Karpas-422 (cell line): Measurements from ENCODE around the gene SP140L. TPM values are rescaled to one million over a fixed set of nuclear protein-coding genes. Genes with fewer than 3 reads are reported as not detected.
"Not testable (repeated sequence)": the region's sequence is repeated elsewhere in the genome, so short reads cannot be mapped to it uniquely, and the experiment has no call there.

Source experiments
- DNase-seq: peaks from one replicate; pipeline ENCODE4 v3.0.0-alpha.2; 2015
- H2AFZ ChIP-seq: fragments of 200-600 bp; sonication (generic); 2 replicates; pipeline ENCODE4 v1.6.1; 2014; ENCODE audit warnings: antibody characterized with exemption, low read length, mixed read lengths
- H3K27ac ChIP-seq: fragments of 200-600 bp; sonication (generic); 2 replicates; pipeline ENCODE4 v1.5.1; 2014; ENCODE audit warnings: mild to moderate bottlenecking, low read length, moderate library complexity
- H3K27me3 ChIP-seq: fragments of 200-600 bp; sonication (generic); 2 replicates; pipeline ENCODE4 v1.6.1; 2014; ENCODE audit warnings: low read length, mixed read lengths
- H3K36me3 ChIP-seq: fragments of 200-600 bp; sonication (generic); 2 replicates; pipeline ENCODE4 v1.6.1; 2014; ENCODE audit warnings: low read length, mixed read lengths; ENCODE audit not compliant: insufficient read depth
- H3K4me1 ChIP-seq: fragments of 200-600 bp; sonication (generic); 2 replicates; pipeline ENCODE4 v1.6.1; 2014; ENCODE audit warnings: mild to moderate bottlenecking, low read length, mixed read lengths
- H3K4me2 ChIP-seq: fragments of 200-600 bp; sonication (generic); 2 replicates; pipeline ENCODE4 v1.6.1; 2014; ENCODE audit warnings: low read length, low read depth, mild to moderate bottlenecking; ENCODE audit not compliant: poor library complexity, severe bottlenecking
- H3K4me3 ChIP-seq: fragments of 200-600 bp; sonication (generic); 2 replicates; pipeline ENCODE4 v1.5.1; 2014; ENCODE audit warnings: mild to moderate bottlenecking, antibody characterized with exemption, low read length, mixed read lengths
- H3K79me2 ChIP-seq: fragments of 200-600 bp; sonication (generic); 2 replicates; pipeline ENCODE4 v1.6.1; 2014; ENCODE audit warnings: mild to moderate bottlenecking, low read length, mixed read lengths
- H3K9ac ChIP-seq: fragments of 200-600 bp; sonication (generic); 2 replicates; pipeline ENCODE4 v1.6.0; 2014; ENCODE audit warnings: low read length
- H3K9me2 ChIP-seq: fragments of 200-600 bp; sonication (generic), shearing (Covaris generic); replicated peaks from 2 replicates; pipeline ENCODE4 v1.6.0; 2014; ENCODE audit warnings: mild to moderate bottlenecking, low read length, moderate library complexity; ENCODE audit not compliant: insufficient read depth
- H3K9me3 ChIP-seq: fragments of 300-700, 200-600 bp; sonication (generic); 2 replicates; pipeline ENCODE4 v1.6.1; 2014; ENCODE audit warnings: low read length, mixed read lengths
- H4K20me1 ChIP-seq: fragments of 200-600 bp; sonication (generic); 2 replicates; pipeline ENCODE4 v1.6.1; 2014; ENCODE audit warnings: mild to moderate bottlenecking, antibody characterized with exemption, low read length, low read depth; ENCODE audit not compliant: insufficient read depth
- total RNA-seq: library from RNA; depleted of rRNA; stranded (reverse); fragments of >200 nt; shearing (Covaris generic); gene quantifications from 2 replicates; pipeline ENCODE4 v1.2.3, GENCODE V29; 2014; ENCODE audit warnings: low replicate concordance

The SP140L gene
- total RNA-seq, 1 experiment from 2014 or later = 17.0 TPM

GRCh38 chr2:230306474-230306873, 20.5 kb upstream of the SP140L start:
- Histone ChIP-seq H3K27me3 (no peaks in the 10 kb centered on the region), H3K9me2 (no peaks in the 10 kb centered on the region), H3K27ac (no peak overlapping the region), H3K4me3 (no peak overlapping the region), H2AFZ (no peak overlapping the region), H3K79me2 (no peaks in the 10 kb centered on the region), H3K9me3 (no peaks in the 10 kb centered on the region; the same call in 1 of the 2 replicates), H3K4me1 (no peaks in the 10 kb centered on the region), H3K36me3 (no peaks in the 10 kb centered on the region), H3K4me2 (no peak overlapping the region), H4K20me1 (no peaks in the 10 kb centered on the region), H3K9ac (no peak overlapping the region)
- no peak for DNase-seq

DNA sequence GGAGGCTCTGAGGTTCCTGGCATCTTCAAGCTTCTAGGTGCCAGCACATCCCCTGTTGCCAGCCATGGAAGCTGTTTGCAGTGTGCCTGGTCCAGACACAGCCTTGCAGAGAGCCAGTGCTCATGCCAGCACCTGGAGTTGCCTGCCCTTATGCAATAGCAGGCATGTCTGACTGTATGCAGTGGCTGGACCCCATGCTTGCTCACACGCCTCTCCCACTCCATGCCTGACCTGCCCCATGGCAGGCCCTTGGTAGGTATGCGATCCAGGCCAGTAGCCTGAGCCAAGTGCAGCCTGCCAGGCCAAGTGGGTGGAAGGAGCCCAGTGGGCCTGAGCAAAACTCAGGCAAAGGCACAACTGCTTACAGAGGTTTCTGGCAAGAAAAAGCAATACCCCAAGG, 19.5 kb upstream of the SP140L start:
- H4K20me1 ChIP-seq = no peaks in the 10 kb centered on the region
- no peaks in the 10 kb centered on the region; the same call in 1 of the 2 replicates for H3K9me3 ChIP-seq
- no peak overlapping the region for H3K4me2 ChIP-seq
- H3K27me3 ChIP-seq = no peaks in the 10 kb centered on the region
- H2AFZ ChIP-seq = no peak overlapping the region
- no peak overlapping the region for H3K27ac ChIP-seq
- DNase-seq = no peak
- no peaks in the 10 kb centered on the region for H3K9me2 ChIP-seq
- H3K9ac ChIP-seq = no peak overlapping the region
- H3K79me2 ChIP-seq = no peaks in the 10 kb centered on the region
- no peaks in the 10 kb centered on the region for H3K36me3 ChIP-seq
- no peak overlapping the region for H3K4me3 ChIP-seq
- no peaks in the 10 kb centered on the region for H3K4me1 ChIP-seq

GRCh38 chr2:230308402-230309000, 18.5 kb upstream of the SP140L start:
- Histone ChIP-seq H3K9me2 (no peaks in the 10 kb centered on the region), H3K4me3 (no peak overlapping the region), H3K36me3 (no peaks in the 10 kb centered on the region), H3K9ac (no peak overlapping the region), H4K20me1 (no peaks in the 10 kb centered on the region), H3K27ac (no peak overlapping the region), H3K27me3 (no peaks in the 10 kb centered on the region), H3K4me1 (no peaks in the 10 kb centered on the region), H3K79me2 (no peaks in the 10 kb centered on the region), H2AFZ (no peak overlapping the region), H3K9me3 (no peaks in the 10 kb centered on the region; the same call in 1 of the 2 replicates), H3K4me2 (no peak overlapping the region)
- no peak for DNase-seq

DNA sequence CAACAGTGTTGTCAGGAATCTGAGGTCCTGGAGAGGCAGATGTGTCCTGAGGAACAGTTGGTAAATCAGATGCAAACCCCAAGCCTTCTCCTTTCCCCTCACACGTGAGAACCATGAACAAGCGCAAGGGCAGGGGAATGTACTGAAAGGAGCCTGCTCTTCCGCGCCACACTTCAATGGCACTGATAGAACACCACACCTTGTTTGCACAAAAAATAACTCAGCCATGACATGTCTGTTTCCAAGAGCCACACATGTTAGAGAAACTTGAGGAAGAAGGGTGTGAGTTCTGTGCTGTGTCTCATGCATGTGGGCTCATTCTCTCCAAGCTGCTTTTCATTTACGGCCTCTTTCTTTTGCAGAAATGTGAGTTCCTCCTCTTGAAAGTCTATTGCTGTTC, 16.2 kb upstream of the SP140L start:
- H3K9ac ChIP-seq, H3K27me3 ChIP-seq, H3K4me1 ChIP-seq, H3K79me2 ChIP-seq, H3K36me3 ChIP-seq, DNase-seq, H3K4me3 ChIP-seq, H4K20me1 ChIP-seq, H3K9me3 ChIP-seq, H2AFZ ChIP-seq, H3K27ac ChIP-seq, H3K4me2 ChIP-seq, H3K9me2 ChIP-seq: not testable (repeated sequence)

GRCh38 chr2:230311634-230312033, 15.4 kb upstream of the SP140L start:
- not testable (repeated sequence) for H3K4me3 ChIP-seq, H3K27me3 ChIP-seq, H4K20me1 ChIP-seq, DNase-seq, H3K9ac ChIP-seq, H3K4me1 ChIP-seq, H3K36me3 ChIP-seq, H3K27ac ChIP-seq, H3K4me2 ChIP-seq, H3K9me2 ChIP-seq, H3K79me2 ChIP-seq, H3K9me3 ChIP-seq, H2AFZ ChIP-seq

GRCh38 chr2:230312638-230313037, 14.4 kb upstream of the SP140L start:
- Histone ChIP-seq H3K79me2 (no peaks in the 10 kb centered on the region), H3K27me3 (no peaks in the 10 kb centered on the region), H3K4me1 (no peaks in the 10 kb centered on the region), H3K9me3 (no peaks in the 10 kb centered on the region), H3K36me3 (no peaks in the 10 kb centered on the region), H3K4me3 (no peak overlapping the region), H3K4me2 (no peak overlapping the region), H2AFZ (no peak overlapping the region), H4K20me1 (no peaks in the 10 kb centered on the region), H3K9ac (no peak overlapping the region), H3K9me2 (no peaks in the 10 kb centered on the region), H3K27ac (no peak overlapping the region)
- no peak for DNase-seq

- Histone ChIP-seq H3K9me3 (no peaks in the 10 kb centered on the region), H3K79me2 (no peaks in the 10 kb centered on the region), H3K4me2 (no peak overlapping the region), H3K27me3 (no peaks in the 10 kb centered on the region), H3K4me1 (peaks cover 13% of the 10 kb centered on the region), H3K27ac (no peak overlapping the region), H3K9ac (no peak overlapping the region), H3K9me2 (no peaks in the 10 kb centered on the region), H4K20me1 (no peaks in the 10 kb centered on the region), H2AFZ (no peak overlapping the region), H3K4me3 (no peak overlapping the region), H3K36me3 (no peaks in the 10 kb centered on the region)
- no peak for DNase-seq
Observed at GRCh38 chr2:230317366-230317765, 9.6 kb upstream of the SP140L start.

- no peaks in the 10 kb centered on the region for H3K27me3 ChIP-seq
- H4K20me1 ChIP-seq = no peaks in the 10 kb centered on the region
- H3K9ac ChIP-seq = no peak overlapping the region
- H3K27ac ChIP-seq = no peak overlapping the region
- no peaks in the 10 kb centered on the region for H3K36me3 ChIP-seq
- no peaks in the 10 kb centered on the region for H3K9me3 ChIP-seq
- H3K79me2 ChIP-seq = no peaks in the 10 kb centered on the region
- peaks cover 13% of the 10 kb centered on the region for H3K4me1 ChIP-seq
- no peak overlapping the region for H3K4me2 ChIP-seq
- H2AFZ ChIP-seq = peak overlapping the region; percentile 19; the same call in 1 of the 2 replicates
- no peaks in the 10 kb centered on the region for H3K9me2 ChIP-seq
- DNase-seq = no peak
- no peak overlapping the region for H3K4me3 ChIP-seq
Observed at GRCh38 chr2:230318190-230319121, 8.5 kb upstream of the SP140L start.
